HG02840 (cell line): ENCODE data around the gene NIPBL.

Experiments used
- ATAC-seq: cut with Tn5 transposase; IDR thresholded peaks from one replicate; pipeline ENCODE4 v1.9.1; 2021; ENCODE audit warnings: mild to moderate bottlenecking, moderate library complexity, moderate number of reproducible peaks; ENCODE audit not compliant: unreplicated experiment, low FRiP score

NIPBL gene

GRCh38 chr5:36944607-36945225, 68.1 kb downstream of the NIPBL start:
- ATAC-seq = no peak

DNA sequence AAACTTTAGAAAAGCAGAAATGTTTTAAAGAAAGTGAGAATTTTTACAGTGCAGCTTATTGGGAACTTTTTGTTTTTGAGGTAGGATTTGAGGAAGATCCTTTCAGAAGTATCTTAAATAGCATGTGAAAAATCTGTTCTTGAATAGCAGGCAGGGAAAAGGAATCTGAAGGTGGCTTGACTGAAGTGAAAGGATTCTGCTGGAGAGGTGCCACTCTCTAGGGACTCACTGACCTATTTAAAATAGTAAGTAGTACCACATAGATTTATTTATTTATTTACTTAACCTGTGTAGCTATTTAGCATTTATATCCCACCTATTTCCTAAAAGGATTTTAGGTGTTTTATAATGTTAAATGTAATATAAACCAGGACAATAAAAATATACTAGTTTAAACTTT, 69.1 kb downstream of the NIPBL start:
- ATAC-seq = no peak

DNA sequence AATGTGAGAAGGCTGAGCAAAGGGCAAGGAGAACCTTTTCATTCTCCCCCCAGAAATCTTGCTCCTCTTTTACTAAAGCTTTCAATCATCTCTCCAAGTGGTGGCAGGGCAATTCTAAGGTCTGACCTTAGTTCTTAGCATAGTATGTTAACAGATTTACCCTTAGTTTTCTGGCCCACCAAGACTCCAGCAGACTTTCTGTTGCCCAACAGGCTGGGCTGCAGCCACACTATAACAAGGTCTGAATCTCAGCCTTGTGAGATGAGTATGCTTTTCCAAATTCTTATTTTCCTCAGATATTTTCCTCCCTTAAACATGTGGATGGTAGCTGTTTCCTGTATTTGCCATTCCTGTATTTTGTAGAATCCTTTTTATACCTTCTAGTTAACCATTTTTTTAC, 69.5 kb downstream of the NIPBL start:
- ATAC-seq = no peak

- ATAC-seq = no peak
Observed at GRCh38 chr5:36948041-36948440, 71.5 kb downstream of the NIPBL start.

- ATAC-seq = no peak
Observed at GRCh38 chr5:36948650-36949049, 72.1 kb downstream of the NIPBL start.

DNA sequence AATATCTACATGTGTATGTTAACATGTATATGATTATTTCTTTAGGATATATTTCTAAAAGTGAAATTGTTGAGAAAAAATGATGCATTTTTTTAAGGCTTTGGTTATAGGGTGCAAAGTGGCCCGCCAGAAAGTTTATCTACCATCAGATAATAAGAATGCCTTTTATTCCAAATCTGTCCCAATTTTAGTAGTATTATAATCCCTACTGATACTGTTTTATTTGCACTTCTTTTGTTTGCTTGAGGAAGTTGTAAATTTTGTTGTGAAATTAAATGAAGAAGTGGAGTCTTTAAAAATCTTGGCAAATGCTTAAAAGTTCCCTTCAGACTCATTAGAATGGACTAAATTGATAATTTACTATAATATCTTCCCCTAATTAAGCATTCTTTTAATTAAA, 73.0 kb downstream of the NIPBL start:
- no peak for ATAC-seq

- ATAC-seq = no peak
Observed at GRCh38 chr5:36950586-36951457, 74.3 kb downstream of the NIPBL start.

GRCh38 chr5:36953043-36953442, 76.5 kb downstream of the NIPBL start:
- no peak for ATAC-seq

DNA sequence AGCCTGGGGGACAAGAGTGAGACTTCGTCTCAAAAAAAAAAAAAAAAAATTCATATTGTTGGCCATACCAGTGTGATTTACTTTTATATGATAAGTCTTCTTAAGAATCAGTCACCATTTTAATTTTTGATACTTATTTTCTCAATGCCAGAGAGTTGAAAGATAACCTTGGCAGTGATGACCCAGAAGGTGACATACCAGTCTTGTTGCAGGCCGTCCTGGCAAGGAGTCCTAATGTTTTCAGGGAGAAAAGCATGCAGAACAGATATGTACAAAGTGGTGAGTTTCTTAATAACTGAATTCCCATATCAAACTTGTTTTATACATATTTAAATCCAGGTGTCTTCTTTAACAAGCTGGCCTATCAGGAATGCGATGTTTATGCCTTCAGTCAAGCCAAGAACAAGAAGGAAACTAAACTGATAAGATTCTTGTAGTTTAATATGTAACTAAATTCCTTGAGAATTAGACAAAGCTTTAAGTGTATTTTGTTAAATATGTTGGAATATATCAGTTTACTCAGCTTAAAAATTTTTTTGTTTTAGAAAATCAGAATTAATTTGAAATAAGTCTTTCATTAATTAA, 81.5 kb downstream of the NIPBL start:
- ATAC-seq = no peak

DNA sequence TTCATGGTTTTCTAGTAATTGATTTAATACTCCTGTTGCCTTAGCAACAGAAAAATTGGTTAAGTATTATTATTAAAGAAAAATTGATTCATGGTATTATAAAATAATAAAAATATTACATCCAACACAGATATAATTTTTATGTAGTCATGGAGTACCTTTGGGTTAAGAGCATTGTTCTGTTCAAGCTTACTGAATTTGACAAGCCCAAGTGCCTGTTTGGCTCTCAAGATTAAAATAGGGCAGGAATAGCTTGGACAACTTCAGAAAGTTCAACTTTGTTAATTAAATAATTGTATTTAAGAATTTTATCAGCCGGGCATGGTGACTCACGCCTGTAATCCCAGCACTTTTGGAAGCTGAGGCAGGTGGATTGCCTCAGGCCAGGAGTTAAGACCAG, 82.0 kb downstream of the NIPBL start:
- no peak for ATAC-seq

DNA sequence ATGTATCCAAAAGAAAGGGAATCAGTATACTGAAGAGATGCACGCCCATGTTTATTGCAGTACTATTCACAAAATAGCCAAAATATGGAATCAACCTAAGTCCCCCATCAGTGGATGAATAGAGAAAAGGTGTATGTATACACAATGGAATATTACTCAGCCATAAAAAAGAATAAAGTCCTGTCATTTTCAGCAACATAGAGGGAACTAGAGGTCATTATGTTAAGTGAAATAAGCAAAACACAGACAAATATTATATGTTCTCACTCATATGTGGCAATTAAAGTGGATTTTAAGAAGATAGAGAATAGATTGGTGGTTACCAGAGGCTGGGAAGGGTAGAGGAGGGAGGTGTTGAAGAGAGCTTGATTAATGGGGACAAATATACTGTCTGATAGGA, 88.6 kb downstream of the NIPBL start:
- no peak for ATAC-seq

DNA sequence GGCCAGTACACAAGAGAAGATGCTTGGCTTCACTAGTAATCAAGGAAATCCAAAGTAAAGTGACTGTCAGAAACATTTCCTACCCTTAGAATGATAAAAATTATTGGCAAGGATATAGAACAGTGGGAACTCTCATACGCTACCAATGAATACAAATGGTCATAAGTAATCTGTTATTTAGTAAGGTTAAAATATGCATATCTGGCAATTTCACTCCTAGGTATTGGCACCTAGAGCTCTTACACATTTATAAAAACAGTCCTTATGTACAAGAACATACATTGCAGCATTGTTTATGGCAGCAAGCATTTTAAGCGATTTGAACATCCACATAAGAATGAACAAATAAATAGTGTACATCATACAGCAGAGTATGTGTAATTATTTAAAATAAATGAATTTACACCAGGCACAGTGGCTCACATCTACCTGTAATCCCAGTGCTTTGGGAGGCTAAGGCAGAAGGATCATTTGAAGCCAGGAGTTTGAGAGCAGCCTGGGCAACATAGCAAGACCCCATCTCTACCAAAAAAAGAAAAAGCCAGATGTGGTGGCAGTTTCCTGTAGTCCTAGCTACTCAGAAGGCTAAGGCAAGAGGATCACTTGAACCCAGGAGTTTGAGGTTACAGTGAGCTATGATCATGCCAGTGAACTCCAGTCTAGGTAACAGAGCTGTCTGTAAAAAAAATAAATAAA, 93.3 kb downstream of the NIPBL start:
- no peak for ATAC-seq

DNA sequence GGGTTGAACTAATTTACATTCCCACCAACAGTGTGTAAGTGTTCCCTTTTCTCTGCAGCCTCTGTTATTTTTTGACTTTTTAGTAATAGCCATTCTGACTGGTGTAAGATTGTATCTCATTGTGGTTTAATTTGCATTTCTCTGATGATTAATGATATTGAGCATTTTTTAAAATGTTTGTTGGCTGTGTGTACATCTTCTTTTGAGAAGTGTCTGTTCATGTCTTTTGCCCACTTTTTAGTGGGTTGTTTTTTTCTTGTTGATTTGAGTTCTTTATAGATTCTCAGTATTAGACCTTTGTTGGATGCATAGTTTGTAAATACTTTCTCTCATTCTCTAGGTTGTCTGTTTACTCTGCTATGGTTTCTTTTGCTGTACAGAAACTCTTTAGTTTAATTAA, 101.6 kb downstream of the NIPBL start:
- ATAC-seq = no peak

GRCh38 chr5:36982146-36982545, 105.6 kb downstream of the NIPBL start:
- no peak for ATAC-seq

- ATAC-seq = no peak
Observed at GRCh38 chr5:36985387-36985786, 108.8 kb downstream of the NIPBL start.

- ATAC-seq = no peak
Observed at GRCh38 chr5:36988396-36988795, 111.8 kb downstream of the NIPBL start.

DNA sequence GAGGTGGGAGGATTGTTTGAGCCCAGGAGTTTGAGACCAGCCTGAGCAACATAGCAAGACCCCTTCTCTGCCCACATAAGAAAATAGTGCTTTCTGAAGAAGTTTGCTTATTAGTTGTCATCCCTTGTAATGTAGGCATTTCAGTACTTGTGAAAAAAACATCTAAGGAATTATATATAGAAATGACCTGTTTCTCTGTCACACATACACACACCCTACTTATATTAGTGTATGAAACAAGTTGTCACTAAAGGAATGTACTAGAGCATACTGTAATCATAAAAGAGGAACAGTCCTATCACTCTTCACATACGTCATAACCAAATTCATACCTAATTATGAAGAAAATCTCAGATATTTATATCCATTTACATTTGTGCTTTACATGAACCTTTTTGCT, 122.0 kb downstream of the NIPBL start:
- ATAC-seq = no peak

DNA sequence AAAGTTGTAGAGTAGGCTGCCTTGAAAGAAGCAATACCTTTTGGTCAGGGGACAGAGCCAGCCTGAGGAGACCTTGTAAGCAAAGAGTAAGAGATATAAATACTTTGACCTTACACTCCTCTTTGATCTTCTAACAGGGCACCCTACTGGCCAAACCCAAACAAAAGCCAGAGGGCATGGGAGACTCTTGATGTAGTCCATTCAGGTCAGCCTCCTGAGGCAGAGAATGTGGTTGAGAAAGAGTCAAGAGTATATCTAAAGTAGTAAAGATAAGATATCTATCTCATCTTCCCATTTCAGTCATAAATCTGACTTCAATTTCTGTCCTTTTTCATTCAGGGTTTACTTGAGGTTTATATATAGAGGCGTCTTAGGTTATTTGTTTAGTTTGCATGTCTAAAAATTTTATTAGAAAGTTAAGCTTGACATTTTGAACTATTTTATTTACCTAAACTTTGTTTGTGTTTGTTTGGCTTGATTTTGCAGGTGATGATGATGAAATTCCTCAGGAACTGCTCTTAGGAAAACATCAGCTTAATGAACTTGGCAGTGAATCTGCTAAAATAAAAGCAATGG, 125.7 kb downstream of the NIPBL start:
- ATAC-seq = no peak

GRCh38 chr5:37005252-37005651, 128.7 kb downstream of the NIPBL start:
- ATAC-seq = no peak

DNA sequence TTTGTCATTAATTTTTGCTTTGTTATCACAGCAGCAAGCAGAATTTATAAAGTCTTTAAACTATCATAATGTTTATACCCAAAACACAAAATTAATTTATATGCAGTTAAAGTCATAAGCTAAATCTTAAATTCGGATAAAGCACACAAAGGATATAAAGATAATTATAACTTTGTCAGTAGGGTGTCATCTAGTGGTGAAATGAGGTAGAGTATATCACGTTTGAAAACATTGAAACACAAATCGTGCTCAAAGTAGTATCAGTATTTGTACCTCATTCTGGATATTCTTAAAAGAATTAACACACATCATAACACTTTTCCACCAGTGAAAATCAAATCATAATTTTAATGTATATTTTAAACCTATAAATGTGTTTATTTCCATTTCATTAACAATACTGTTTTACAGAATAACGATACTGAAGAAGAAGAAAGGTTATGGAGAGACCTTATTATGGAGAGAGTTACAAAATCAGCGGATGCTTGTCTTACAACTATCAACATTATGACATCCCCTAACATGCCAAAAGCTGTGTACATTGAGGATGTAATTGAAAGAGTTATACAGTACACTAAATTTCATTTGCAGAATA, 129.5 kb downstream of the NIPBL start:
- no peak for ATAC-seq
